Melanocyte of skin (primary cell): ENCODE results near the gene ALKBH8. TPM values are rescaled to one million over a fixed set of nuclear protein-coding genes. Genes with fewer than 3 reads are reported as not detected.

Experiments used
- total RNA-seq, 2 donors: library from RNA; depleted of rRNA; stranded (reverse); fragments of >200 nt; gene quantifications; 2 replicates each; pipeline ENCODE4 v1.2.3, GENCODE V29; 2012

The ALKBH8 gene, protein sequence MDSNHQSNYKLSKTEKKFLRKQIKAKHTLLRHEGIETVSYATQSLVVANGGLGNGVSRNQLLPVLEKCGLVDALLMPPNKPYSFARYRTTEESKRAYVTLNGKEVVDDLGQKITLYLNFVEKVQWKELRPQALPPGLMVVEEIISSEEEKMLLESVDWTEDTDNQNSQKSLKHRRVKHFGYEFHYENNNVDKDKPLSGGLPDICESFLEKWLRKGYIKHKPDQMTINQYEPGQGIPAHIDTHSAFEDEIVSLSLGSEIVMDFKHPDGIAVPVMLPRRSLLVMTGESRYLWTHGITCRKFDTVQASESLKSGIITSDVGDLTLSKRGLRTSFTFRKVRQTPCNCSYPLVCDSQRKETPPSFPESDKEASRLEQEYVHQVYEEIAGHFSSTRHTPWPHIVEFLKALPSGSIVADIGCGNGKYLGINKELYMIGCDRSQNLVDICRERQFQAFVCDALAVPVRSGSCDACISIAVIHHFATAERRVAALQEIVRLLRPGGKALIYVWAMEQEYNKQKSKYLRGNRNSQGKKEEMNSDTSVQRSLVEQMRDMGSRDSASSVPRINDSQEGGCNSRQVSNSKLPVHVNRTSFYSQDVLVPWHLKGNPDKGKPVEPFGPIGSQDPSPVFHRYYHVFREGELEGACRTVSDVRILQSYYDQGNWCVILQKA
- 1 to 10 TPM; 4.1 to 6.3 TPM for total RNA-seq

DNA sequence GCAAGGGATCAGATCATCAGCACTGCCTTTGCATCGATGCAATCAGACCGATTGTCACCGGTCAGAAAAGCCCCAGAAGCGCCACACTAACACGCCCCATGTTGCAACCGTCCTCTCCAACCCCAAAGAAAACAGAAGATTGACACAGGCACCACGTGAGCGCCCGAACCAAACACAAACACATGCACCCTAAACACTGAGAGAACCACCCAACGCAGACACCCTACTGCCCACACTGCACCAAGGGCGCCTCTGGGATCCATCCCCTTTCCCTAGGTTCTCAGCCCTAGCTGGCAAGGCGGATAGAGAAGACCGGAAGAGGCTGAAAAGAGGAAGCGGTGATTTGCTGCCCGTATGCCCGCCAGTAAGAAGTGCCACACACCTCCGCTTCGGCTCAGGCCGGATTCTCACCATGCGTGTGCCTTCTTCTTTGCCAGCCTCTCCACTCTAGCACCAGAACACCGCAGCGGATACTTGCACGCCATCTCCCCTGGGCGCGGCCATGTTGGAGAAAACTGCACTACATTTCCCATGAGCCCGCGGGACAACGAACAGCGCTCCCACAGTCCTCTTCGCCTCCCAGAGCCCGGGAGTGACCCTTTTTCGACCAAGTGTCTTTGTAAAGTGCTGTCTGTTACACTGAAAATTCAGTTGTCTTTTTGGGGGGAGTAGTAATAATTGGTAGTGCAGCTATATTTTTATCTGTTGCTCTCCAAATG is at the start of gene ALKBH8:
Gene ALKBH8, minus strand, starts transcription at position 517 of the 719 bp plus-strand sequence. CDS start 4,842 bp downstream, outside the sequence.

DNA sequence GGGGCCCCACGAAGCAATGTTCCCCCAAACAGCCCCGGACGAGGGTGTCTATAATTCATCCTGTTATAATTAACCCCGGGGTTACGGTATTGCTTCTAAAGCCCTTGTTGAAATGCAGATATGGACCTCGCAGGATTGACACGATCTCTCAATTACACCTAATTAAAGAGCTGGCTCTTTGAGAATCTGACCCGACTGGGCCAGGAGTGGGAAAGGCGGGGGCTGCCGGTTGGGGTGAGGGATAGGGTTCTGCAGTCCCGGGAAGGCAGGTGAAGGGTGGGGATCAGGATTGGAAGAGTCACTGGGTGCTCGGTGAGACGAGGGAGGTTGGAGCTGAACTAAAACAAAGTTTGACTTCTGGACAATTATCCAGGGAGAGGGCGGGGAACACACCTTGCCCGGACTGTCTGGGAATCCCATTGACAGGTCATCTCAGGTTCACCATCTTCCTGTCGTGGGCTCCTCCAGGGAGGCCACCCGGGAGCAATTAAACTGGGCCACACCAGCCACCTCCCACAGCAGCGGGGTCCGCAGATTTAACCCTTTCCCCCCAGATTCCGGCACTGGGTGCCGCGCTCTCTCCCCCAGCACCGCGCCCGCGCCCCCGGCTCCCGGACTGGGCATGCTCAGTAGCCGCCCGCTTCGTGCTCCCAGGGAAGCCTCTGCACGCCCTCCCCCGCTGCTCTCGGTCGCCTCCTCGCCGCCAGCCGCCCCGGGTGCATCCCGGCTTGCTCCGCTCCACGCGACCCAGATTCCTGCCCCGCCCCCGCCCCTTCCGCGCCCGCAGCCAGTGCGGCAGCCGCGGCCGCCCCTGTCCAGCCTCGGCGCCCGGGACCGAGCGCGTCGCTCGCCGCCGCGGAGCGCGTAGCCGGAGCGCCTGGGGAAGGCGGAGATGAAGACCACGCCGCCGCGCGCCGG is 25.2 kb upstream of the ALKBH8 start, which contains the start of gene ELMOD1:
Gene ELMOD1, plus strand, starts transcription at position 688 of the 918 bp plus-strand sequence. CDS start 27,043 bp downstream, outside the sequence.

DNA sequence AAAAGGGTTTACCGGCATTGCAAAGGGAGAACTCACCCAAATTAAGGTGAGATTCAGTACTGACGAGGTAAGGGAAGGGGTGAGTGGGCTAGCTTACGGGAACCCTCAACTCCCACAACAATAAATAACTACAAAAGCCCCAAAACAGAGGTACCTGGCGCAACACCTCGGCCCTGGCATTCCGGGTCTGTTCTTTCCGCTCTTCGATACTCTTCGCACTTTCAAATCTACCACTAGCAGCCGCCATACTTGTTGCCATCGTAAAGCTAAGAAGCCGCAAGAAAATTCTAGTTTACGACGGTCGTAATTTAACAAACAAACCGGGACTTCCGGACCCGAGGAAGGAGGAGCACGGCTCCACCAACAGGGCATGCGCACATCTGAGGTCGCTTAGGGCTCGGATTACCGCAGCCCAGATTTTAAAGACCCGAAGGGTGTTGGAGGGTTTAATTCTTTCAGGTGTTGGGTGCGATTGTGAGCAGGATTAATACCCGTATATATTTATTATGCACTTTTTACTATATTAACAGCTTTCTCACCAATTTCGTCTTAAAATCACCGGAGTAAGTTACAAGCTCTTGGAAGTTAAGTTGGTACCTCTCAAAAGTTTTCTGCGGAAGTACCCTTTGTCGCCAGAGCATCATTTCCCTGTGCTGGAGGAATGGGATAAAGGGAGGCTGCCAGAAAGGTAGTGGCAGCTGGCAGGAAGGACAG is 107.8 kb downstream of the ALKBH8 start, which contains the start of gene CWF19L2:
Gene CWF19L2, minus strand, starts transcription at position 268 of the 714 bp plus-strand sequence. Its CDS starts 9 bp downstream, at position 259.

Other genes starting within 250 kb of the ALKBH8 start
- gene CWF19L2, start 107.9 kb downstream of the ALKBH8 start, total RNA-seq, result 10 to 100 TPM in 1 of 2 donors, 1 to 10 TPM in 1; 7.2 to 10.7 TPM
- gene ELMOD1, start 25.4 kb upstream of the ALKBH8 start, total RNA-seq, result not detected
- not detected for gene SLN, start 146.3 kb upstream of the ALKBH8 start, total RNA-seq